Measurements from ENCODE around the gene SOCS4. TPM values are rescaled to one million over a fixed set of nuclear protein-coding genes. Genes with fewer than 3 reads are reported as not detected.

SOCS4 gene
- total and polyA plus RNA-seq, 2 experiments from 2014 or later: 17.7 to 24.9 TPM

- Mint-ChIP-seq H3K36me3 (ENCODE audit: low read depth) (peaks cover 22% of the 10 kb centered on the region), H3K4me3 (peak overlapping the region; percentile 95), H3K4me1 (peaks cover 31% of the 10 kb centered on the region), H3K9me3 (no peaks in the 10 kb centered on the region; the same call in 2 of the 3 replicates), H3K27ac (peak overlapping the region; percentile 95), H3K27me3 (ENCODE audit: insufficient read depth, low read depth, poor library complexity) (peaks cover 2% of the 10 kb centered on the region)
- TF ChIP-seq JUNB (IDR thresholded peaks at IDR 0.05; ENCODE audit: unreplicated experiment): no peak
- no peak for TF ChIP-seq ZNF331 (CRISPR knock-in tag; IDR thresholded peaks at IDR 0.05; ENCODE audit: low read depth)
- no peak for TF ChIP-seq REST (IDR thresholded peaks at IDR 0.05; ENCODE audit: unreplicated experiment)
- no peak for TF ChIP-seq NANOG (IDR thresholded peaks at IDR 0.05; ENCODE audit: borderline replicate concordance)
- TF ChIP-seq, protein P1, sequence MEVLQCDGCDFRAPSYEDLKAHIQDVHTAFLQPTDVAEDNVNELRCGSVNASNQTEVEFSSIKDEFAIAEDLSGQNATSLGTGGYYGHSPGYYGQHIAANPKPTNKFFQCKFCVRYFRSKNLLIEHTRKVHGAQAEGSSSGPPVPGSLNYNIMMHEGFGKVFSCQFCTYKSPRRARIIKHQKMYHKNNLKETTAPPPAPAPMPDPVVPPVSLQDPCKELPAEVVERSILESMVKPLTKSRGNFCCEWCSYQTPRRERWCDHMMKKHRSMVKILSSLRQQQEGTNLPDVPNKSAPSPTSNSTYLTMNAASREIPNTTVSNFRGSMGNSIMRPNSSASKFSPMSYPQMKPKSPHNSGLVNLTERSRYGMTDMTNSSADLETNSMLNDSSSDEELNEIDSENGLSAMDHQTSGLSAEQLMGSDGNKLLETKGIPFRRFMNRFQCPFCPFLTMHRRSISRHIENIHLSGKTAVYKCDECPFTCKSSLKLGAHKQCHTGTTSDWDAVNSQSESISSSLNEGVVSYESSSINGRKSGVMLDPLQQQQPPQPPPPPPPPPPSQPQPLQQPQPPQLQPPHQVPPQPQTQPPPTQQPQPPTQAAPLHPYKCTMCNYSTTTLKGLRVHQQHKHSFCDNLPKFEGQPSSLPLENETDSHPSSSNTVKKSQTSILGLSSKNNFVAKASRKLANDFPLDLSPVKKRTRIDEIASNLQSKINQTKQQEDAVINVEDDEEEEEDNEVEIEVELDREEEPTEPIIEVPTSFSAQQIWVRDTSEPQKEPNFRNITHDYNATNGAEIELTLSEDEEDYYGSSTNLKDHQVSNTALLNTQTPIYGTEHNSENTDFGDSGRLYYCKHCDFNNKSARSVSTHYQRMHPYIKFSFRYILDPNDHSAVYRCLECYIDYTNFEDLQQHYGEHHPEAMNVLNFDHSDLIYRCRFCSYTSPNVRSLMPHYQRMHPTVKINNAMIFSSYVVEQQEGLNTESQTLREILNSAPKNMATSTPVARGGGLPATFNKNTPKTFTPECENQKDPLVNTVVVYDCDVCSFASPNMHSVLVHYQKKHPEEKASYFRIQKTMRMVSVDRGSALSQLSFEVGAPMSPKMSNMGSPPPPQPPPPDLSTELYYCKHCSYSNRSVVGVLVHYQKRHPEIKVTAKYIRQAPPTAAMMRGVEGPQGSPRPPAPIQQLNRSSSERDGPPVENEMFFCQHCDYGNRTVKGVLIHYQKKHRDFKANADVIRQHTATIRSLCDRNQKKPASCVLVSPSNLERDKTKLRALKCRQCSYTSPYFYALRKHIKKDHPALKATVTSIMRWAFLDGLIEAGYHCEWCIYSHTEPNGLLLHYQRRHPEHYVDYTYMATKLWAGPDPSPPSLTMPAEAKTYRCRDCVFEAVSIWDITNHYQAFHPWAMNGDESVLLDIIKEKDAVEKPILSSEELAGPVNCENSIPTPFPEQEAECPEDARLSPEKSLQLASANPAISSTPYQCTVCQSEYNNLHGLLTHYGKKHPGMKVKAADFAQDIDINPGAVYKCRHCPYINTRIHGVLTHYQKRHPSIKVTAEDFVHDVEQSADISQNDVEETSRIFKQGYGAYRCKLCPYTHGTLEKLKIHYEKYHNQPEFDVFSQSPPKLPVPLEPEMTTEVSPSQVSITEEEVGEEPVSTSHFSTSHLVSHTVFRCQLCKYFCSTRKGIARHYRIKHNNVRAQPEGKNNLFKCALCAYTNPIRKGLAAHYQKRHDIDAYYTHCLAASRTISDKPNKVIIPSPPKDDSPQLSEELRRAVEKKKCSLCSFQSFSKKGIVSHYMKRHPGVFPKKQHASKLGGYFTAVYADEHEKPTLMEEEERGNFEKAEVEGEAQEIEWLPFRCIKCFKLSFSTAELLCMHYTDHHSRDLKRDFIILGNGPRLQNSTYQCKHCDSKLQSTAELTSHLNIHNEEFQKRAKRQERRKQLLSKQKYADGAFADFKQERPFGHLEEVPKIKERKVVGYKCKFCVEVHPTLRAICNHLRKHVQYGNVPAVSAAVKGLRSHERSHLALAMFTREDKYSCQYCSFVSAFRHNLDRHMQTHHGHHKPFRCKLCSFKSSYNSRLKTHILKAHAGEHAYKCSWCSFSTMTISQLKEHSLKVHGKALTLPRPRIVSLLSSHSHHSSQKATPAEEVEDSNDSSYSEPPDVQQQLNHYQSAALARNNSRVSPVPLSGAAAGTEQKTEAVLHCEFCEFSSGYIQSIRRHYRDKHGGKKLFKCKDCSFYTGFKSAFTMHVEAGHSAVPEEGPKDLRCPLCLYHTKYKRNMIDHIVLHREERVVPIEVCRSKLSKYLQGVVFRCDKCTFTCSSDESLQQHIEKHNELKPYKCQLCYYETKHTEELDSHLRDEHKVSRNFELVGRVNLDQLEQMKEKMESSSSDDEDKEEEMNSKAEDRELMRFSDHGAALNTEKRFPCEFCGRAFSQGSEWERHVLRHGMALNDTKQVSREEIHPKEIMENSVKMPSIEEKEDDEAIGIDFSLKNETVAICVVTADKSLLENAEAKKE (CRISPR knock-in tag; IDR thresholded peaks at IDR 0.05): no peak
- TF ChIP-seq STAT1 (IDR thresholded peaks at IDR 0.05; ENCODE audit: unreplicated experiment): no peak
- no peak for TF ChIP-seq ZNF114 (CRISPR knock-in tag; IDR thresholded peaks at IDR 0.05)
- TF ChIP-seq ETS1 (IDR thresholded peaks at IDR 0.05): no peak
- no peak for TF ChIP-seq CTCF (conservative IDR thresholded peaks at IDR 0.05; ENCODE audit: low read depth in 2 of 2)
- no peak for TF ChIP-seq EZH2phosphoT487 (IDR thresholded peaks at IDR 0.05; ENCODE audit: unreplicated experiment)
- no peak for TF ChIP-seq EZH2 (IDR thresholded peaks at IDR 0.05; ENCODE audit: low read depth, unreplicated experiment)
- no peak for TF ChIP-seq CREB1 (CRISPR knock-in tag; IDR thresholded peaks at IDR 0.05; ENCODE audit: low read depth)
- no peak for TF ChIP-seq POLR2AphosphoS5 (IDR thresholded peaks at IDR 0.05; ENCODE audit: low read depth)
- Histone ChIP-seq H3F3A (replicated peaks; ENCODE audit: low read depth) (peaks cover 19% of the 10 kb centered on the region; the same call in 1 of the 2 replicates), H3K4me2 (peak overlapping the region; percentile 99), H2AFZ (no peak overlapping the region), H4K20me1 (replicated peaks; ENCODE audit: insufficient read depth) (peaks cover 4% of the 10 kb centered on the region), H3K27me3 (ENCODE audit: insufficient read depth) (no peaks in the 10 kb centered on the region), H3K4me1 (ENCODE audit: insufficient read depth) (peaks cover 43% of the 10 kb centered on the region), H3K4me3 (peak overlapping the region; percentile 94), H3K27ac (ENCODE audit: low read depth) (peak overlapping the region; percentile 100), H3K79me2 (replicated peaks; ENCODE audit: insufficient read depth) (peaks cover 88% of the 10 kb centered on the region), H3K36me3 (ENCODE audit: insufficient read depth) (peaks cover 6% of the 10 kb centered on the region; the same call in 1 of the 2 replicates), H3K9me2 (ENCODE audit: insufficient read depth) (no peaks in the 10 kb centered on the region)
- ATAC-seq (no peak), DNase-seq (ENCODE audit: low spot score) (no peak)
These were observed 619 bp upstream of the SOCS4 start for GRCh38 chr14:55026441-55026792.

All from GM23338 (cell line).